Measurements from ENCODE around the gene SASH3.

Gene SASH3

GRCh38 chrX:129785160-129785947 lies 5.6 kb downstream of the SASH3 start:
- Histone ChIP-seq H3K36me3 (ENCODE audit: low read length) (no peaks in the 10 kb centered on the region), H3K79me2 (ENCODE audit: insufficient read depth, low read length) (peaks cover 66% of the 10 kb centered on the region), H3K9me2 (replicated peaks; ENCODE audit: insufficient read depth, low read length) (no peaks in the 10 kb centered on the region), H3K27ac (ENCODE audit: low read depth, low read length) (peak overlapping the region; percentile 76), H3K4me3 (ENCODE audit: insufficient read depth, low read length, poor library complexity, severe bottlenecking) (no peak overlapping the region), H3K9ac (ENCODE audit: low read length) (peak overlapping the region; percentile 16; the same call in 1 of the 2 replicates), H2AFZ (ENCODE audit: low read depth, low read length, severe bottlenecking) (no peak overlapping the region), H3K9me3 (ENCODE audit: insufficient read depth, low read length) (no peaks in the 10 kb centered on the region), H3K27me3 (ENCODE audit: low read length) (no peaks in the 10 kb centered on the region), H3F3A (ENCODE audit: insufficient read depth) (peaks cover 13% of the 10 kb centered on the region; the same call in 1 of the 2 replicates), H4K20me1 (ENCODE audit: low read depth, low read length) (no peaks in the 10 kb centered on the region), H3K4me2 (ENCODE audit: low read depth, low read length, poor library complexity, severe bottlenecking) (peak overlapping the region; percentile 48)
- TF ChIP-seq CTCF (IDR thresholded peaks at IDR 0.05; ENCODE audit: insufficient read depth, low read length, poor library complexity, severe bottlenecking) (no peak), EZH2phosphoT487 (conservative IDR thresholded peaks at IDR 0.05; ENCODE audit: low read length) (no peak)

GRCh38 chrX:129786210-129786651 lies 6.5 kb downstream of the SASH3 start:
- peak overlapping the region; percentile 48 for H3K4me2 ChIP-seq (ENCODE audit: low read depth, low read length, poor library complexity, severe bottlenecking)
- no peak overlapping the region for H3K4me3 ChIP-seq (ENCODE audit: insufficient read depth, low read length, poor library complexity, severe bottlenecking)
- peak overlapping the region; percentile 76 for H3K27ac ChIP-seq (ENCODE audit: low read depth, low read length)
- no peak overlapping the region for H2AFZ ChIP-seq (ENCODE audit: low read depth, low read length, severe bottlenecking)
- no peak for TF ChIP-seq CTCF (IDR thresholded peaks at IDR 0.05; ENCODE audit: insufficient read depth, low read length, poor library complexity, severe bottlenecking)
- TF ChIP-seq EZH2phosphoT487 (conservative IDR thresholded peaks at IDR 0.05; ENCODE audit: low read length) = no peak
- no peaks in the 10 kb centered on the region for H3K9me3 ChIP-seq (ENCODE audit: insufficient read depth, low read length)
- H4K20me1 ChIP-seq (ENCODE audit: low read depth, low read length) = no peaks in the 10 kb centered on the region
- H3K27me3 ChIP-seq (ENCODE audit: low read length) = no peaks in the 10 kb centered on the region
- peaks cover 13% of the 10 kb centered on the region; the same call in 1 of the 2 replicates for H3F3A ChIP-seq (ENCODE audit: insufficient read depth)
- H3K36me3 ChIP-seq (ENCODE audit: low read length) = no peaks in the 10 kb centered on the region
- H3K9ac ChIP-seq (ENCODE audit: low read length) = no peak overlapping the region
- no peaks in the 10 kb centered on the region for H3K9me2 ChIP-seq (replicated peaks; ENCODE audit: insufficient read depth, low read length)
- H3K79me2 ChIP-seq (ENCODE audit: insufficient read depth, low read length) = peaks cover 58% of the 10 kb centered on the region

GRCh38 chrX:129787336-129788055 lies 7.7 kb downstream of the SASH3 start:
- H3F3A ChIP-seq (ENCODE audit: insufficient read depth) = peaks cover 13% of the 10 kb centered on the region; the same call in 1 of the 2 replicates
- TF ChIP-seq EZH2phosphoT487 (conservative IDR thresholded peaks at IDR 0.05; ENCODE audit: low read length) (no peak), CTCF (IDR thresholded peaks at IDR 0.05; ENCODE audit: insufficient read depth, low read length, poor library complexity, severe bottlenecking) (no peak)
- H3K9me3 ChIP-seq (ENCODE audit: insufficient read depth, low read length) = no peaks in the 10 kb centered on the region
- no peaks in the 10 kb centered on the region for H3K9me2 ChIP-seq (replicated peaks; ENCODE audit: insufficient read depth, low read length)
- no peak overlapping the region for H3K4me2 ChIP-seq (ENCODE audit: low read depth, low read length, poor library complexity, severe bottlenecking)
- no peak overlapping the region for H3K9ac ChIP-seq (ENCODE audit: low read length)
- H3K36me3 ChIP-seq (ENCODE audit: low read length) = no peaks in the 10 kb centered on the region
- no peaks in the 10 kb centered on the region for H3K27me3 ChIP-seq (ENCODE audit: low read length)
- H3K4me3 ChIP-seq (ENCODE audit: insufficient read depth, low read length, poor library complexity, severe bottlenecking) = no peak overlapping the region
- no peaks in the 10 kb centered on the region for H4K20me1 ChIP-seq (ENCODE audit: low read depth, low read length)
- peaks cover 46% of the 10 kb centered on the region for H3K79me2 ChIP-seq (ENCODE audit: insufficient read depth, low read length)
- no peak overlapping the region for H2AFZ ChIP-seq (ENCODE audit: low read depth, low read length, severe bottlenecking)
- H3K27ac ChIP-seq (ENCODE audit: low read depth, low read length) = no peak overlapping the region
